ENCODE data around the gene C1QTNF6. TPM values are rescaled to one million over a fixed set of nuclear protein-coding genes. Genes with fewer than 3 reads are reported as not detected.

C1QTNF6 gene
- total and polyA plus RNA-seq, 10 donors = 5.3 to 10.3 (median 7.6) TPM

GRCh38 chr22:37165940-37166674, 21.9 kb downstream of the C1QTNF6 start:
- 56 to 62% (median 61%) methylated on average over 20 to 25 of the region's 25 CpGs for WGBS, 5 donors
- peak overlapping the region in 3 of 8 donors; percentile 17 to 61 (median 19) for H3K4me3 ChIP-seq
- DNase-seq = peak; percentile 81
- peak overlapping the region in 6 of 8 donors; percentile 11 to 87 (median 76) for H3K27ac ChIP-seq
- H3K9me3 ChIP-seq = peaks cover 0 to 7% (median 5%) of the 10 kb centered on the region in 8 donors
- intact Hi-C loops (cut with DNase I; ENCODE audit: low total_unique reads) = loop anchor here (2.0 kb wide), 1 partner anchor 31 kb away; no protein-coding TSS in a partner anchor
- no peaks in the 10 kb centered on the region for H3K36me3 ChIP-seq
- TF ChIP-seq CTCF (IDR thresholded peaks at IDR 0.05 in 8 of 11, conservative IDR thresholded peaks at IDR 0.05 in 3 of 11) = peak in 2 of 11 experiments; percentile 93 to 95
- no peak for TF ChIP-seq POLR2AphosphoS5 (IDR thresholded peaks at IDR 0.05)
- TF ChIP-seq POLR2A (IDR thresholded peaks at IDR 0.05) = no peak
- peaks cover 13 to 94% (median 67%) of the 10 kb centered on the region in 6 donors for H3K4me1 ChIP-seq
- no peaks in the 10 kb centered on the region for H3K27me3 ChIP-seq (replicated peaks in 1 of 7)

GRCh38 chr22:37165066-37165465, 23.0 kb downstream of the C1QTNF6 start:
- no peak for TF ChIP-seq POLR2AphosphoS5 (IDR thresholded peaks at IDR 0.05)
- TF ChIP-seq POLR2A (IDR thresholded peaks at IDR 0.05) = no peak
- no peak for TF ChIP-seq CTCF (IDR thresholded peaks at IDR 0.05 in 8 of 11, conservative IDR thresholded peaks at IDR 0.05 in 3 of 11)
- intact Hi-C loops (cut with DNase I; ENCODE audit: low total_unique reads) = no loop called here
- peak overlapping the region in 6 of 8 donors; percentile 7 to 87 (median 78) for H3K27ac ChIP-seq
- no peaks in the 10 kb centered on the region for H3K36me3 ChIP-seq
- H3K9me3 ChIP-seq = peaks cover 0 to 7% (median 6%) of the 10 kb centered on the region in 8 donors
- 85 to 90% (median 88%) methylated on average over 9 of the region's 9 CpGs for WGBS, 5 donors
- peak; percentile 46 for DNase-seq
- H3K4me1 ChIP-seq = peaks cover 13 to 89% (median 67%) of the 10 kb centered on the region in 6 donors
- H3K27me3 ChIP-seq (replicated peaks in 1 of 7) = no peaks in the 10 kb centered on the region
- H3K4me3 ChIP-seq = no peak overlapping the region

GRCh38 chr22:37164505-37164887, 23.6 kb downstream of the C1QTNF6 start:
- peaks cover 13 to 88% (median 67%) of the 10 kb centered on the region in 6 donors for H3K4me1 ChIP-seq
- no peak overlapping the region for H3K4me3 ChIP-seq
- TF ChIP-seq POLR2A (IDR thresholded peaks at IDR 0.05) (no peak), POLR2AphosphoS5 (IDR thresholded peaks at IDR 0.05) (no peak), CTCF (IDR thresholded peaks at IDR 0.05 in 8 of 11, conservative IDR thresholded peaks at IDR 0.05 in 3 of 11) (no peak)
- no peaks in the 10 kb centered on the region for H3K36me3 ChIP-seq
- WGBS, 5 donors = 42 to 66% (median 54%) methylated on average over 4 to 5 of the region's 5 CpGs
- intact Hi-C loops (cut with DNase I; ENCODE audit: low total_unique reads) = no loop called here
- H3K27me3 ChIP-seq (replicated peaks in 1 of 7) = no peaks in the 10 kb centered on the region
- peak overlapping the region in 6 of 8 donors; percentile 7 to 87 (median 78) for H3K27ac ChIP-seq
- H3K9me3 ChIP-seq = peaks cover 0 to 7% (median 6%) of the 10 kb centered on the region in 8 donors
- no peak for DNase-seq

Measured in spleen (tissue), 11 donors.